ENCODE data around the gene PARD3B.

PARD3B gene

GRCh38 chr2:204585930-204586329 lies 40.7 kb downstream of the PARD3B start:
- ChIA-PET POLR2A (interaction anchor here (0.5 kb wide), 1 partner anchor 127 kb away, joined by 3 read pairs; no protein-coding TSS in a partner anchor), CTCF (no interaction called here)
- DNase-seq (ENCODE audit: extremely low spot score) = no peak
- TF ChIP-seq PKNOX1 (IDR thresholded peaks at IDR 0.05) (no peak), TARDBP (IDR thresholded peaks at IDR 0.05) (no peak), BHLHE40 (IDR thresholded peaks at IDR 0.05; ENCODE audit: borderline replicate concordance) (no peak), L3MBTL2 (conservative IDR thresholded peaks at IDR 0.05) (no peak), NFRKB (IDR thresholded peaks at IDR 0.05) (no peak), ARNT (IDR thresholded peaks at IDR 0.05) (no peak), ELF4 (IDR thresholded peaks at IDR 0.05) (no peak), ZNF384 (IDR thresholded peaks at IDR 0.05) (no peak), FOXM1 (IDR thresholded peaks at IDR 0.05; ENCODE audit: borderline replicate concordance) (no peak)

- CTCF ChIA-PET = no interaction called here
Measured at GRCh38 chr2:204586444-204587180, 41.3 kb downstream of the PARD3B start.

GRCh38 chr2:204590063-204590462 lies 44.8 kb downstream of the PARD3B start:
- ChIA-PET CTCF (no interaction called here), POLR2A (no interaction called here)
- TF ChIP-seq HDGF (IDR thresholded peaks at IDR 0.05; ENCODE audit: borderline replicate concordance) (no peak), CTBP1 (IDR thresholded peaks at IDR 0.05; ENCODE audit: borderline replicate concordance) (no peak), FOXA1 (IDR thresholded peaks at IDR 0.05) (no peak), TARDBP (IDR thresholded peaks at IDR 0.05) (no peak), BHLHE40 (IDR thresholded peaks at IDR 0.05; ENCODE audit: borderline replicate concordance) (no peak), FOXK2 (IDR thresholded peaks at IDR 0.05) (no peak), SP1 (IDR thresholded peaks at IDR 0.05) (no peak), FOXM1 (IDR thresholded peaks at IDR 0.05; ENCODE audit: borderline replicate concordance) (no peak), L3MBTL2 (conservative IDR thresholded peaks at IDR 0.05) (no peak), LEF1 (IDR thresholded peaks at IDR 0.05; ENCODE audit: borderline replicate concordance) (no peak), ELF4 (IDR thresholded peaks at IDR 0.05) (no peak), PKNOX1 (IDR thresholded peaks at IDR 0.05) (no peak), ZNF384 (IDR thresholded peaks at IDR 0.05) (no peak), ARNT (IDR thresholded peaks at IDR 0.05) (no peak), NFRKB (IDR thresholded peaks at IDR 0.05) (no peak), SUZ12 (IDR thresholded peaks at IDR 0.05) (no peak)
- no peak for DNase-seq (ENCODE audit: extremely low spot score)

More at GRCh38 chr2:204586444-204587180, 41.3 kb downstream of the PARD3B start:
- POLR2A ChIA-PET = no interaction called here
- TF ChIP-seq PKNOX1 (IDR thresholded peaks at IDR 0.05) = peak; percentile 52; the same call in 1 of the 2 replicates
- no peak for TF ChIP-seq SUZ12 (IDR thresholded peaks at IDR 0.05)
- DNase-seq (ENCODE audit: extremely low spot score) = no peak

GRCh38 chr2:204591225-204591624 lies 46.0 kb downstream of the PARD3B start:
- no peak for TF ChIP-seq CTBP1 (IDR thresholded peaks at IDR 0.05; ENCODE audit: borderline replicate concordance)
- TF ChIP-seq SP1 (IDR thresholded peaks at IDR 0.05) = no peak
- TF ChIP-seq LEF1 (IDR thresholded peaks at IDR 0.05; ENCODE audit: borderline replicate concordance) = no peak
- TF ChIP-seq L3MBTL2 (conservative IDR thresholded peaks at IDR 0.05) = no peak
- no peak for TF ChIP-seq HDGF (IDR thresholded peaks at IDR 0.05; ENCODE audit: borderline replicate concordance)
- no peak for TF ChIP-seq SUZ12 (IDR thresholded peaks at IDR 0.05)
- no peak for TF ChIP-seq FOXM1 (IDR thresholded peaks at IDR 0.05; ENCODE audit: borderline replicate concordance)
- TF ChIP-seq TARDBP (IDR thresholded peaks at IDR 0.05) = no peak
- TF ChIP-seq PKNOX1 (IDR thresholded peaks at IDR 0.05) = no peak
- TF ChIP-seq ARNT (IDR thresholded peaks at IDR 0.05) = no peak
- no peak for TF ChIP-seq FOXK2 (IDR thresholded peaks at IDR 0.05)
- TF ChIP-seq FOXA1 (IDR thresholded peaks at IDR 0.05) = no peak
- no peak for TF ChIP-seq ELF4 (IDR thresholded peaks at IDR 0.05)
- no peak for TF ChIP-seq ZNF384 (IDR thresholded peaks at IDR 0.05)
- no peak for TF ChIP-seq BHLHE40 (IDR thresholded peaks at IDR 0.05; ENCODE audit: borderline replicate concordance)
- ChIA-PET POLR2A (no interaction called here), CTCF (interaction anchor here (0.9 kb wide), 1 partner anchor 12 kb away, joined by 3 read pairs; no protein-coding TSS in a partner anchor)
- no peak for DNase-seq (ENCODE audit: extremely low spot score)

GRCh38 chr2:204604061-204604460 lies 58.8 kb downstream of the PARD3B start:
- ChIA-PET POLR2A (no interaction called here), CTCF (interaction anchor here (0.7 kb wide), 1 partner anchor 1556 kb away, joined by 3 read pairs; no protein-coding TSS in a partner anchor)
- no peak for DNase-seq (ENCODE audit: extremely low spot score)
- no peak for TF ChIP-seq FOXA1 (IDR thresholded peaks at IDR 0.05)
- TF ChIP-seq PKNOX1 (IDR thresholded peaks at IDR 0.05) = no peak
- no peak for TF ChIP-seq FOXK2 (IDR thresholded peaks at IDR 0.05)
- TF ChIP-seq ELF4 (IDR thresholded peaks at IDR 0.05) = no peak
- TF ChIP-seq TARDBP (IDR thresholded peaks at IDR 0.05) = no peak
- no peak for TF ChIP-seq FOXM1 (IDR thresholded peaks at IDR 0.05; ENCODE audit: borderline replicate concordance)
- TF ChIP-seq BHLHE40 (IDR thresholded peaks at IDR 0.05; ENCODE audit: borderline replicate concordance) = no peak
- no peak for TF ChIP-seq ZNF384 (IDR thresholded peaks at IDR 0.05)
- no peak for TF ChIP-seq SUZ12 (IDR thresholded peaks at IDR 0.05)
- TF ChIP-seq LEF1 (IDR thresholded peaks at IDR 0.05; ENCODE audit: borderline replicate concordance) = no peak
- TF ChIP-seq NFRKB (IDR thresholded peaks at IDR 0.05) = no peak
- no peak for TF ChIP-seq HDGF (IDR thresholded peaks at IDR 0.05; ENCODE audit: borderline replicate concordance)
- TF ChIP-seq ARNT (IDR thresholded peaks at IDR 0.05) = no peak
- no peak for TF ChIP-seq L3MBTL2 (conservative IDR thresholded peaks at IDR 0.05)
- no peak for TF ChIP-seq CTBP1 (IDR thresholded peaks at IDR 0.05; ENCODE audit: borderline replicate concordance)
- no peak for TF ChIP-seq SP1 (IDR thresholded peaks at IDR 0.05)
